Gastroesophageal sphincter (tissue), 3 donors: ENCODE measurements around the gene ORAI3.

ENCODE experiments used
- POLR2A ChIP-seq, 2 donors: fragments of 450-650 bp; IDR thresholded peaks; one replicate each; pipeline ENCODE4 v1.6.1; 2017; ENCODE audit warnings: antibody characterized with exemption in 2 of 2, mild to moderate bottlenecking in 2 of 2, moderate library complexity in 1 of 2
- POLR2AphosphoS5 ChIP-seq: sonication (generic); formaldehyde crosslinking; IDR thresholded peaks from one replicate; pipeline ENCODE4 v1.6.1; 2017; ENCODE audit warnings: antibody characterized with exemption
- TF ChIP-seq, protein P1 (sequence below), 4 experiments: fragments of 200-600 bp in 2 of 4; fragments of 450-650 bp in 2 of 4; sonication (generic) in 1 of 4; IDR thresholded peaks; one replicate each; pipeline ENCODE4 v1.5.1; 2017 to 2019; ENCODE audit warnings: antibody characterized with exemption in 4 of 4, mild to moderate bottlenecking in 2 of 4, moderate library complexity in 2 of 4

DNA sequence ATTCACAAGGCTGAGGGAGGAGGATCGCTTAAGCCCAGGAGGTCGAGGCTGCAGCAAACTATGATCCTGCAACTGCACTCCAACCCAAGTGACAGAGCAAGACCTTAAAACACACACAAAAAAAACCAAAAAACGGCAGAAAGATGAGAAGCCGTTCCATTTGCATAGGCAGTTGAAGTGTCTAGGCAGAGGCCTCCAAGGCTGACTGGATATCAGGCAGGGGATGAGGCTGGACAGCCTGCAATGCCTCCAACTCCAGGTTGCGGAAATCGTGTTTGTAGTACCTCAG lies 27.5 kb upstream of the ORAI3 start:
- TF ChIP-seq, protein P1, sequence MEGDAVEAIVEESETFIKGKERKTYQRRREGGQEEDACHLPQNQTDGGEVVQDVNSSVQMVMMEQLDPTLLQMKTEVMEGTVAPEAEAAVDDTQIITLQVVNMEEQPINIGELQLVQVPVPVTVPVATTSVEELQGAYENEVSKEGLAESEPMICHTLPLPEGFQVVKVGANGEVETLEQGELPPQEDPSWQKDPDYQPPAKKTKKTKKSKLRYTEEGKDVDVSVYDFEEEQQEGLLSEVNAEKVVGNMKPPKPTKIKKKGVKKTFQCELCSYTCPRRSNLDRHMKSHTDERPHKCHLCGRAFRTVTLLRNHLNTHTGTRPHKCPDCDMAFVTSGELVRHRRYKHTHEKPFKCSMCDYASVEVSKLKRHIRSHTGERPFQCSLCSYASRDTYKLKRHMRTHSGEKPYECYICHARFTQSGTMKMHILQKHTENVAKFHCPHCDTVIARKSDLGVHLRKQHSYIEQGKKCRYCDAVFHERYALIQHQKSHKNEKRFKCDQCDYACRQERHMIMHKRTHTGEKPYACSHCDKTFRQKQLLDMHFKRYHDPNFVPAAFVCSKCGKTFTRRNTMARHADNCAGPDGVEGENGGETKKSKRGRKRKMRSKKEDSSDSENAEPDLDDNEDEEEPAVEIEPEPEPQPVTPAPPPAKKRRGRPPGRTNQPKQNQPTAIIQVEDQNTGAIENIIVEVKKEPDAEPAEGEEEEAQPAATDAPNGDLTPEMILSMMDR (IDR thresholded peaks at IDR 0.05) = no peak
- TF ChIP-seq POLR2AphosphoS5 = no peak
- TF ChIP-seq POLR2A (IDR thresholded peaks at IDR 0.05) = no peak
